Measurements from ENCODE around the gene DLGAP1.

Gene DLGAP1

GRCh38 chr18:3798032-3798431 lies 657.1 kb downstream of the DLGAP1 start:
- DNase-seq: no peak

DNA sequence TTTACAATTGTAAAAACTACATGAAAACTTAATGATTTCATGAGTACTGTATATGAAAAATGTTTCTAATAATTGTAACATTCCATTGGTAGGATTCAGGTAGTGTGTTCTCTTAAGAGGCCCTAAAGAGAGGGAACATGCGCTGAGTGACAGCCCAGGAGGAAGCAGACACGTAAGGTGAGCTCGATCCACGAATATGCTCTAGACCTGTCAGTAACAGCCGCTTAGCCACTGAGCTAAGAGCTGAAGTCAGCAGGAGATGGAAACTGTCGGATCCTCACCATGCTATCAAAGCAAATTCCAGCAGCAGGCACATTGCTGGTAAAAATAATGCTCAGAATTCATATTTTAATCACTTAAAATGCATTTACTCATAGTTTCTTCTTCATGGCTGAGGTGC lies 658.7 kb downstream of the DLGAP1 start:
- no peak for DNase-seq

DNA sequence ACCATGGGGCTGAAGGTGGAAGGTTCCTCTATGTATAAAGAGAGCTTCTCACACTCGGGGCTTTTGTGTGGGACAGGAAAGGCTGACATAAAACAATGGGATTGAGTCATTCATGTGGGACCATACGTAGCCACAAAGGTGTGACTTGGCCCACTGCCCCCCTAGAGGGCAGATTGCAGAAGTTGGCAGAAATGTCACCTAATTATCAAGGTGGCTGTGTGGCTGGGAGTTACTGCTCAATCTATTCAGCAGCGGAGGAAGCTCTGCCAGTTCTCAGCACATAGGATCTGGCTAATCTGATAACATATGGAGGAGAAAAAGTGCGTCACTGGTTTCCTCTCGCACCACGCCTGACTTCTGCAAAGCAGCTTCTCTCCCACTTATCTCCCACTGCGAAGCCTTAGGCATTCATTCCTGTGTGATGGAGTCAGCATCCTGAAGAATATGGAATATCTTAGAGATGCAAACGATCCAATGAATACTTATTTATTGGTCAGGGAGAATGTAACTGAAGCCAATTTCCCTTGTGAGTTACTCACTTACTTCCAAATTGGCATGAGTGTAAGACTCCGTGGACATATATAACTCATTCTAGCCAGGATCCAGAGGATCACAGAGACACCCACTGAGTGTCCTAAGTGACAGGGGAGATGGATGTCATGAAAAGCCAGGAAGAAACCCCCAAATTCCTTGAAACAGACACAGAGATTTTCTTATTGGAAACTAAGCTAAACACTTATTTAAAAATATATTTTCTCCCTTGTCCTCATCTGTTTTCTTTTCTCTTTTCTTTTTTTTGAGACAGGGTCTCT lies 660.4 kb downstream of the DLGAP1 start:
- DNase-seq: no peak

DNA sequence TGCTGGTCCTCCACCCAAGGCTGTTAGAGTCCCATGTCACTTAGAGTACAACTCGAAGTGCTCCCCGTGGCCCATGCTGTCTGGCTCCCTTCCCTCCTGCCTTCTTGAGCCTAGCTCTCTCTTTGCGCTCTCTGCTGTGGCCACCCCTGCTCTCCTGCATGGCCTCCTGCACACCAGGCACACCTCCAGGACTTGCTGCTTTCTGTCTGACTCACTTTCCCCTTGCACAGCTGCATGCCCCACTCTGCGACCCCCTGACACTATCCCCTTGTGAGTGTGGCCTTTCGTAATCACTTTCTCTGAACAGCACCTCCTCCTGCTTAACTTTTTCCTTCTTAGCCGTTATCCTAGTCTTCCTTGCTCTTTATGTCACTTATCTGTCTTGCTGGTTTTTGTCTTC lies 661.6 kb downstream of the DLGAP1 start:
- no peak for DNase-seq

- no peak for DNase-seq
Observed at GRCh38 chr18:3793111-3793510, 662.0 kb downstream of the DLGAP1 start.

DNA sequence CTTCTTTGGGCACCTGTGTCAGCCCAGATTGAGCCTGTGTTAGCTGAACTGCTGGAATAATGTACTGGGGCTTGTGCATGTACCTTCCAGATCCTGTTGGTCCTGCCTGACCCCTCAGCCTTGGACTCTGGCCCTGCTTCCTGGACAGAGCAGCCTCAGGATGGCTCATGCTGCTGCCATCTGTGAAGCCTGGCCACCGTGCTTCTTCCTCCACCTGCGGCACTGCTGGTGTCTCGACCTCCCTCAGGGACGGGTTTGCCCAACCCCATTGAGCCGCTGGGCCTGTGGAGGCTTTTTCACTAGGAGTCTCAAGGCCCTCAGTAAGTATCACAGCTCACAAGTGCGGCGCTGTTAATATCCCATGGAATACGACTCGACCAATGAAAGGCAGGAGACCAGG lies 662.4 kb downstream of the DLGAP1 start:
- DNase-seq: no peak

DNA sequence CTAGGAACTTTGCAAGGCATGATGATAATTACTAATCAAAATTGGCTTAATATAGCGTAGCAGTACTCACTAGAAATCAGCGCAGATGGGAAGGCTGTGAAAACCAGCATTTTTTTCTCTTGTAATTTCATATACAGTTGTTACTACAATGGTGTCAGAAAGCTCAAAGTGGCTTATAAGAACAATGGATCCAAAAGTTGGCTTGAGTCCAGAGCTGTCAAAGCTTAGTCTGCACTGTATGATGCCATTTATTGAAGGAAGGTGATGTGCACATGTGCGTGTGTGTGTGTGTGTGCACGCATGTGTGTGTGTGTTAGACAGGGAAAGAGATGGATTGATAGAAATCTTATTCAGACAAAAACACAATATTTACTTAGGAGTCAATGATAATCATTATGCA lies 663.9 kb downstream of the DLGAP1 start:
- no peak for DNase-seq

GRCh38 chr18:3790703-3791102 lies 664.4 kb downstream of the DLGAP1 start:
- no peak for DNase-seq

GRCh38 chr18:3789525-3789924 lies 665.6 kb downstream of the DLGAP1 start:
- no peak for DNase-seq

DNA sequence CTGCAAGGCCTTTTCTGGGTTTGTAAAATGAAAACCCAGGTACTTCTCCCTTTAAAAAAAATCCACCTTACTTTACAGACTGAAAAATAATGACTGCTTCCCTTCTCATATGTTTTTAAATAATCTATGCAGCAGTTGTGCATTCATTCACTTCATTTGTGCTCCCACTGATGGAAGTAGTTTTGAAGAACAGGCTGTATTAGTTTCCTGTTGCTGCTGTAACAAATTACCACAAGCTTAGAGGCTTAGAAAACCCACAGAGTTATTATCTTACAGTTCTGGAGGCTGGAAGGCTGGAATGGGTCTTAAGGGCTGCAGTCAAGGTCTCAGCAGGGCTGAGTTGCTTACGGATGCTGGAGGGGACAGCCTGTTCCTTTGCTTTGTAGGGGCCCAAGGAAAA lies 670.2 kb downstream of the DLGAP1 start:
- DNase-seq: no peak

- DNase-seq: no peak
Observed at GRCh38 chr18:3782901-3783300, 672.2 kb downstream of the DLGAP1 start.

GRCh38 chr18:3777719-3778118 lies 677.4 kb downstream of the DLGAP1 start:
- DNase-seq: no peak

DNA sequence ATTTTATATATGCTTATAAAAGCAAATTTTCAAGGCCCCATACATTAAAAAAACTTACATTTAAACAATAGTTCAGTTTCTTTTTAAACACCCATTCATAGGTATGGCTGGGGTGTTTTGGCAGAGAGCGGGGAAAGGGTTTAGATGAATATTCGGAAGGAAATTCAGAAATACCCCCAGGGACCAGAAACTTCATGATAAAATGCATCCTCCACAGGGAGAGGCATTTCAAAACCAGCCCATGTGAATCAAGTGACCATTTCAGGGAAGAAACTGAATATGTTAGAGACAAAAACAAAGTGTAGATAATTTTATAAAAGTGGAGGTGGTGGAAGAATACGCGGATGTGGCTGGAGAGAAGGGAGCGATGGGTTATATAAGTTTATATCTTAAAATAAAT lies 678.0 kb downstream of the DLGAP1 start:
- DNase-seq: no peak

DNA sequence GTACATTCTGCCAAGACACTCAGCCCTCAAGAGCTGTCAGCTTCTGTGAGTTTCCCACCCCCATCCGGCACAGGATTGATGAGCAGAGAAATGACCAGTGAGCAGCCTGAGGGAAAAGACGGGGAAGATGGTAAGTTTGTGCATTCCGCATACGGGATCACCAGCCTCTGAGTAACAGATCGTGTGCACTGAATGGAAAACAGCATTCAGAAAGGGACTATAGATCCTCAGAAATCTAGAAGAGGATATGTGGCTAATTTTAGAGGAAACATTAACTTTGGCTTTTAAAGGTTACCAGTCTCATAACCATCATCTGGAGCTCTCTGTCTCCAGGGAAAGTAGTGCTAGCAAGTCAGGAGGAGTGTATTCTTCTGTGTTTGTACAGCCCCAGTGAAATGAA lies 679.1 kb downstream of the DLGAP1 start:
- no peak for DNase-seq

DNA sequence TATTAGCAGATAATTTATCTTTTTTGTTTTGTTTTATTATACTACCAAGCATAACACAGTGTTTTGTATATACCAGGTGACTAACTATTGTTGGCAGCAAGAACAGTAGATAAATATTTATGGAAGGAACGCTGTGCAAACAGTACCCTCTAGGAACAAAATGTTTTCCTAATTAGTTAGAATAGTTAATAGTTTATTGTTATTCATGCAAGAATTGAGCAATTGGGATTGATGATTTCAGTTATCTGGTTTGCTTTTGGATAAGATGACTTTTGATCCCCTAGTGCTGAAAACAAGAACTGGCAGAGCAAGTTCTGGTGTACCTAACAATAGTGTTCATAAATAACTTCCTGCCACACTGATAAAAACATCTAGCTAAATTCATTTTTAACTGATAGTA lies 681.8 kb downstream of the DLGAP1 start:
- no peak for DNase-seq

- DNase-seq: peak; percentile 83
Observed at GRCh38 chr18:3771121-3771971, 683.8 kb downstream of the DLGAP1 start.

DNA sequence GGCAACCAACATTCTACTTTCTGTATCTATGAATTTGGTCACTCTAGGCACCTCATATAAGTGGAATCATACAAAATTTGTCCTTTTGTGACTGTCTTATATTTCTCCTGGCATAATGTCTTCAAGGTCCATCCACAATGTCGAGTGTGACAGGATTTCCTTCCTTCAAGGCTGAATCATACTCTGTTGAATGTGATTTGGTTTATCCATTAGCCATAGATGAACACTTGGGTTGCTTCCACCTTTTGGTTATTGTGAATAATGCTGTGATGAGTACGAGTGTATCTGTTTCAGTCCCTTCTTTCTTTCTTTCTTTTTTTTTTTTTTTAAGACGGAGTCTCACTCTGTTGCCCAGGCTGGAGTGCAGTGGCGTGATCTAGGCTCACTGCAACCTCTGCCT lies 693.8 kb downstream of the DLGAP1 start:
- DNase-seq: no peak

DNA sequence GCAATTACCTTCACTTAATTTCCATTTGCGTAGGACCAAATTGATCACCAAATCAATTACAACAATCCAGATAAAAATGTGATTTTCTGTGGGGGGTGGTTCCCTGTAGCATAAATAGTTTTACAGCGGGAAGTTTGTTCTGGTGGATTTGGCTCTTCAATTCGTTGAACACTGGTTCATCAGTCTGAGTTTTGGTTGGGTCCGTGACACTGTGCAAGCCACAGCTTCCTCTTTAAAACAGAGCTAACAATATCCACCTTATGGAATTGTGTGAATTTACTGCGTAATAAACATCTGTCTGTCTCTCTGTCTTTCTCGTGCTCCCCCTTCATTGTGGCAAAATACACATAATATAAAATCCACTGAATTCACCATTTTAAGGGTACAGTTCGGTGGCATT lies 694.4 kb downstream of the DLGAP1 start:
- no peak for DNase-seq

GRCh38 chr18:3759099-3759498 lies 696.0 kb downstream of the DLGAP1 start:
- no peak for DNase-seq

DNA sequence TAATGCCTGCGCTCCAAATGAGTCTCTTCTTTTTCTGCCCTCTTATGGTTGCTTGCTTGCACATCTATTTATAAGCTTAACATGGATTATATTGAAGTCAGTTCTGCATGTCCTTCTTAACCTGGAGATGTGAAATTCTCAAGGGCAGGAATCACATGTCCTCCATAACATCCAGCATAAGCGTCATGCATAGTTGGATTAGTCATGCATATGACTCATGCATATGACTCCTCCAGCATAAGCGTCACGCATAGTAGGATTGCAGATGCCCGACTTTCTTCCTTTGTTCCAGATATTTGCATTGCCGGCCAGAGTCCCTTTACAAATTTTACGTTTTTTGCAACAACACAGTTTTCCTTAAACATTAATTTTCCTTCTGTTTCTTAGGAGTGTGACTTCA lies 696.6 kb downstream of the DLGAP1 start:
- DNase-seq: no peak

DNA sequence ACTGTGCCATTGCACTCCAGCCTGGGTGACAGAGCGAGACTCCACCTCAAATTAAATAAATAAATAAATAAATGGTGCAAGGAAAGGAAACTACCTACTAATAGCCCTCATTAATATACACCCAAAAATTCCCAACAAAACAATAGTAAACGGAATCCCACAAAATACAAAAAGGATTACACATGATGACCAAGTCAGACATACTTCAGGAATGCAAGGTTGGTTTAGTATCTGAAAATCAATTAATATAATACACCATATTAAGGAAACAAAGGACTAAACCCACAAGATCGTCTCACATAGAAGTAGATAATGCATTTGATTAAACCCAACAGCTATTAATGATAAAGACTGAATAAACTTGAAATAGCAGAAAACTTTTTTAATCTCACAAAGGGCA lies 697.7 kb downstream of the DLGAP1 start:
- no peak for DNase-seq

- DNase-seq: no peak
Observed at GRCh38 chr18:3753106-3753505, 702.0 kb downstream of the DLGAP1 start.

DNA sequence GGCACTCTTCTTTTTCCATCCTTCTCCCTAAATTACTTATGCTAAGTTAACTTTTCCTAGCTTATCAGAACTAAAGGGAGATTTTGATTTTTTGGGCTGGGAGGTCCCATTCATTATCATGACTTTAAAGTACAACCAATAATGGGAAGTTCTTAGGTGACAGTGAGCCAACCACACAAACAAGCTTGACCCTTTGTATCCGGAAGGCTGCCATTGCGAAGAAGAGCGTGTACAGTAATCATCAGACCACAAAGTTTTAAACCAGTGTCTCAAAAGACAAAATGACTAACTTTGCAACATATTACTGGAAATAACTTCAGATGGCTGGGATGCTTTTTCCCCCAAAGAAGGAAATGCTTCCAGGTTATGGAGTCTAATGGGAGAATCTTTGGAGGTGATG lies 707.0 kb downstream of the DLGAP1 start:
- no peak for DNase-seq
